Kidney (tissue), 14 donors: ENCODE data around the gene PFDN1. TPM values are rescaled to one million over a fixed set of nuclear protein-coding genes. Genes with fewer than 3 reads are reported as not detected.
A peak's percentile ranks its signal among the peaks of the same experiment; 100 is the strongest.
"Not testable (repeated sequence)": the region's sequence is repeated elsewhere in the genome, so short reads cannot be mapped to it uniquely, and the experiment has no call there.

ENCODE experiments used
- DNase-seq, 5 donors: peaks; one replicate each; pipeline ENCODE4 v3.0.0-alpha.2; 2013 to 2020
- FAIRE-seq: peaks from 2 replicates; lab custom pipeline; 2012; peaks lifted over from hg19 to GRCh38; lab: Jason Lieb, UNC
- H3K27ac ChIP-seq, 2 donors: one replicate each; pipeline ENCODE4 v1.7.0; 2013; ENCODE audit warnings: low read depth in 2 of 2, low read length in 2 of 2, inconsistent platforms in 1 of 2
- H3K27me3 ChIP-seq: one replicate; pipeline ENCODE4 v1.7.1; 2013; ENCODE audit warnings: low read length, inconsistent platforms; ENCODE audit not compliant: control insufficient read depth, insufficient read depth
- H3K36me3 ChIP-seq, 3 donors: one replicate each; pipeline versions ENCODE4 v1.7.0 to v1.7.1; 2013; ENCODE audit warnings: low read length in 3 of 3, control low read depth in 1 of 3, inconsistent platforms in 1 of 3; ENCODE audit not compliant: insufficient read depth in 3 of 3, control insufficient read depth in 2 of 3
- H3K4me1 ChIP-seq, 3 donors: one replicate each; pipeline versions ENCODE4 v1.7.0 to v1.7.1; 2013; ENCODE audit warnings: low read length in 3 of 3, inconsistent platforms in 1 of 3, low read depth in 1 of 3; ENCODE audit not compliant: control insufficient read depth in 2 of 3, insufficient read depth in 2 of 3
- H3K4me3 ChIP-seq, 3 donors: one replicate each; pipeline versions ENCODE4 v1.7.0 to v1.8.1; 2013; ENCODE audit warnings: low read length in 3 of 3, control low read depth in 1 of 3, inconsistent platforms in 1 of 3
- H3K9ac ChIP-seq, 3 donors: one replicate each; pipeline versions ENCODE4 v1.7.0 to v1.7.1; 2013; ENCODE audit warnings: low read length in 3 of 3, control low read depth in 1 of 3, inconsistent platforms in 1 of 3
- H3K9me3 ChIP-seq, 3 donors: one replicate each; pipeline versions ENCODE4 v1.7.0 to v1.7.1; 2013; ENCODE audit warnings: low read length in 3 of 3, control low read depth in 1 of 3, inconsistent platforms in 1 of 3; ENCODE audit not compliant: control insufficient read depth in 2 of 3, insufficient read depth in 1 of 3
- CTCF ChIP-seq: IDR thresholded peaks from 3 replicates; pipeline ENCODE4 v1.5.1; 2012; ENCODE audit warnings: mild to moderate bottlenecking, moderate library complexity, borderline replicate concordance; ENCODE audit not compliant: insufficient read depth; ENCODE audit errors: extremely low read depth
- intact Hi-C: fragments of 100-400 bp; cut with DNase I; formaldehyde crosslinking; loops from one replicate; pipeline ENCODE4 v1.11.1; 2022
- polyA plus RNA-seq: library from polyadenylated mRNA; stranded (reverse); fragments of 350-450 nt; fragmentation: Illumina TruSeq; extraction: RNeasy Lipid Tissue Mini Kit (QIAGEN cat#74804); gene quantifications from one replicate; pipeline ENCODE4 v1.2.3, GENCODE V29; 2014; ENCODE audit warnings: low read depth, low replicate concordance; ENCODE audit not compliant: insufficient read depth
- total RNA-seq: library from RNA; stranded (reverse); fragmentation: NEBNext Ultra II Directional; extraction: Animal tissue kit (Norgen Biotek cat#: 25700); gene quantifications from one replicate; pipeline ENCODE4 v1.2.1, GENCODE V29; 2021
- donor health status: control.
- donor health status: control.
- donor health status: control.
- donor health status: control.
- donor health status: control.
- donor health status: DM: yes; HTN: yes; CAD: no.
- donor health status: Normal renal cell carcinoma (clear cell type).

The PFDN1 gene
- total and polyA plus RNA-seq, 2 donors from 2014 or later: 48.9 to 85.8 TPM

GRCh38 chr5:140346348-140347221, 43.7 kb upstream of the PFDN1 start, which contains the start of gene HBEGF:
TSS of gene HBEGF (minus strand) at chr5:140346603. CDS start at chr5:140346328, 275 bp downstream.
- Histone ChIP-seq H3K27ac (peak within 1 kb of the TSS; percentile 66 to 69), H3K9ac (peak within 1 kb of the TSS; percentile 17 to 57 (median 29)), H3K4me1 (peaks cover 5 to 21% (median 6%) of the 10 kb centered on the region in 3 donors), H3K36me3 (peaks cover 0 to 3% (median under 1%) of the 10 kb centered on the region in 3 donors), H3K4me3 (peak within 1 kb of the TSS; percentile 61 to 69 (median 65)), H3K9me3 (no peaks in the 10 kb centered on the region), H3K27me3 (no peaks in the 10 kb centered on the region)
- peak; percentile 39 for TF ChIP-seq CTCF
- DNase-seq: peak; percentile 85 to 94 (median 86)
- intact Hi-C loops: loop anchor here (5.0 kb wide), 1 partner anchor 99 kb away; no protein-coding TSS in a partner anchor
- FAIRE-seq: no peak

GRCh38 chr5:140345919-140346347, 43.0 kb upstream of the PFDN1 start:
- Histone ChIP-seq H3K27ac (peak overlapping the region; percentile 66 to 69), H3K27me3 (no peaks in the 10 kb centered on the region), H3K4me3 (peak overlapping the region; percentile 43 to 69 (median 61)), H3K4me1 (peaks cover 5 to 20% (median 6%) of the 10 kb centered on the region in 3 donors), H3K9me3 (no peaks in the 10 kb centered on the region), H3K36me3 (peaks cover 0 to 3% (median 2%) of the 10 kb centered on the region in 3 donors), H3K9ac (peak overlapping the region in 1 of 3 donors; percentile 57)
- intact Hi-C loops: loop anchor here (5.0 kb wide), 1 partner anchor 99 kb away; no protein-coding TSS in a partner anchor
- peak; percentile 26 for TF ChIP-seq CTCF
- FAIRE-seq (no peak), DNase-seq (peak; percentile 48 to 91 (median 69))

- DNase-seq (no peak), FAIRE-seq (no peak)
- intact Hi-C loops: loop anchor here (5.0 kb wide), 1 partner anchor 98 kb away; no protein-coding TSS in a partner anchor
- TF ChIP-seq CTCF: no peak
- no peaks in the 10 kb centered on the region for H3K27me3 ChIP-seq
- H3K9ac ChIP-seq: peak overlapping the region in 2 of 3 donors; percentile 8 to 57
- H3K4me3 ChIP-seq: peak overlapping the region in 2 of 3 donors; percentile 43 to 69
- H3K4me1 ChIP-seq: peaks cover 5 to 20% (median 6%) of the 10 kb centered on the region in 3 donors
- H3K36me3 ChIP-seq: peaks cover 0 to 3% (median 2%) of the 10 kb centered on the region in 3 donors
- no peaks in the 10 kb centered on the region for H3K9me3 ChIP-seq
- H3K27ac ChIP-seq: peak overlapping the region in 1 of 2 donors; percentile 41
These were observed 42.0 kb upstream of the PFDN1 start for GRCh38 chr5:140344683-140345423.

DNA sequence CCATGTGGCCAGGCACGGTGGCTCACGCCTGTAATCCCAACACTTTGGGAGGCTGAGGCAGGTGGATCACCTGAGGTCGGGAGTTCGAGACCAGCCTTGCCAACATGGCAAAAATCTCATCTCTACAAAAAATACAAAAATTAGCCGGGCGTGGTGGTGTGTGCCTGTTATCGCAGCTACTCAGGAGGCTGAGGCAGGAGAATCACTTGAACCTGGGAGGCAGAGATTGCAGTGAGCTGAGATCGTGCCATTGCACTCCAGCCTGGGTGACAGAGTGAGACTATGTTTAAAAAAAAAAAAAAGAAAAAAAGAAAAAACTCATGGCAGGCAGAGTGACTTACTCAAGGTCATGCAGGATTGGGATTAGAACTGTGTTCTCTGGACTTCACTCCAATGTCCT, 40.9 kb upstream of the PFDN1 start:
- H3K9ac ChIP-seq, DNase-seq, intact Hi-C loops, H3K36me3 ChIP-seq, H3K4me3 ChIP-seq, H3K9me3 ChIP-seq, H3K27ac ChIP-seq, FAIRE-seq, H3K27me3 ChIP-seq: not testable (repeated sequence)
- H3K4me1 ChIP-seq: peaks cover 5 to 20% (median 6%) of the 10 kb centered on the region in 3 donors
